DND-41 (cell line): ENCODE data around the gene GCKR.

Source experiments
- EZH2 ChIP-seq: IDR thresholded peaks from 3 replicates; pipeline ENCODE4 v1.6.1; 2012; ENCODE audit warnings: borderline replicate concordance, low read depth, mild to moderate bottlenecking, moderate library complexity, low read length, inconsistent platforms; ENCODE audit not compliant: severe bottlenecking
- TF ChIP-seq, protein P1 (sequence below): IDR thresholded peaks from 2 replicates; pipeline ENCODE4 v1.5.1; 2012; ENCODE audit warnings: borderline replicate concordance, low read length, moderate library complexity, mild to moderate bottlenecking; ENCODE audit not compliant: poor library complexity, severe bottlenecking; ENCODE audit errors: extremely low read depth

DNA sequence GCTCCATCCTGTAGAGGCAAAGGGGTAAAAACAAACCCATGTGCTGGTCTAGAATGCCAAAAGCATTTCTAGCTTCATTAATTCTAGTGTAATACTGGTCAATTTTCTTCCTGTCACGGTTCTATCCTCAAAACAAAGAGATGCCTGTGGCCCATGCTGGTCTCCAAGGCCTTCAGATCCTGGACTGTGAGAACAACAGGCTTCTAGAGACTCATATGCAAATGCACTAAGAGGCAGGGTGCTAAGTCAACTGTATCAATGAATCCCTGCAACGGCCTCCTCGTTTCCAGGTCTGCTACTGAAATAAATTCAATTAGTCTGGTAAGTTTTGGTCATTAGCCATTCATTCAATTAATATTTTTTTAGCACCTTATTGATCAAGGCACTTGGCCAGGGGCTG, 11.1 kb upstream of the GCKR start:
- TF ChIP-seq, protein P1, sequence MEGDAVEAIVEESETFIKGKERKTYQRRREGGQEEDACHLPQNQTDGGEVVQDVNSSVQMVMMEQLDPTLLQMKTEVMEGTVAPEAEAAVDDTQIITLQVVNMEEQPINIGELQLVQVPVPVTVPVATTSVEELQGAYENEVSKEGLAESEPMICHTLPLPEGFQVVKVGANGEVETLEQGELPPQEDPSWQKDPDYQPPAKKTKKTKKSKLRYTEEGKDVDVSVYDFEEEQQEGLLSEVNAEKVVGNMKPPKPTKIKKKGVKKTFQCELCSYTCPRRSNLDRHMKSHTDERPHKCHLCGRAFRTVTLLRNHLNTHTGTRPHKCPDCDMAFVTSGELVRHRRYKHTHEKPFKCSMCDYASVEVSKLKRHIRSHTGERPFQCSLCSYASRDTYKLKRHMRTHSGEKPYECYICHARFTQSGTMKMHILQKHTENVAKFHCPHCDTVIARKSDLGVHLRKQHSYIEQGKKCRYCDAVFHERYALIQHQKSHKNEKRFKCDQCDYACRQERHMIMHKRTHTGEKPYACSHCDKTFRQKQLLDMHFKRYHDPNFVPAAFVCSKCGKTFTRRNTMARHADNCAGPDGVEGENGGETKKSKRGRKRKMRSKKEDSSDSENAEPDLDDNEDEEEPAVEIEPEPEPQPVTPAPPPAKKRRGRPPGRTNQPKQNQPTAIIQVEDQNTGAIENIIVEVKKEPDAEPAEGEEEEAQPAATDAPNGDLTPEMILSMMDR, result no peak
- TF ChIP-seq EZH2, result no peak
